ENCODE data around the gene SF3A2.

GRCh38 chr19:2195914-2196313, 40.7 kb upstream of the SF3A2 start:
- TF ChIP-seq CTCF (IDR thresholded peaks at IDR 0.05) (no peak), POLR2A (IDR thresholded peaks at IDR 0.05) (no peak)
